Liver (tissue), 3 donors: ENCODE results near the gene WNT3A.

Experiments
- EGR1 ChIP-seq, 2 donors: IDR thresholded peaks; 2 replicates each; pipeline ENCODE4 v1.6.1; 2016 to 2018; ENCODE audit warnings: antibody characterized with exemption in 2 of 2, low read depth in 2 of 2
- HNF4A ChIP-seq, 2 donors: conservative IDR thresholded peaks; 2 replicates each; pipeline ENCODE4 v1.6.1; 2016; ENCODE audit warnings: antibody characterized with exemption in 2 of 2, mild to moderate bottlenecking in 2 of 2
- JUND ChIP-seq, 2 donors: IDR thresholded peaks; 2 replicates each; pipeline ENCODE4 v1.6.1; 2016; ENCODE audit warnings: antibody characterized with exemption in 2 of 2
- RAD21 ChIP-seq, 2 donors: IDR thresholded peaks; 2 replicates each; pipeline ENCODE4 v1.6.1; 2016; ENCODE audit warnings: antibody characterized with exemption in 2 of 2, mild to moderate bottlenecking in 2 of 2
- TAF1 ChIP-seq: conservative IDR thresholded peaks from 2 replicates; pipeline ENCODE4 v1.6.1; 2016; ENCODE audit warnings: antibody characterized with exemption, mild to moderate bottlenecking
- TF ChIP-seq, protein P1 (sequence below): IDR thresholded peaks from 2 replicates; pipeline ENCODE4 v1.6.1; 2016; ENCODE audit warnings: antibody characterized with exemption, mild to moderate bottlenecking
- TF ChIP-seq, protein P2 (sequence below): fragments of 150-350 bp; IDR thresholded peaks from 2 replicates; pipeline ENCODE4 v1.5.1; 2017; ENCODE audit warnings: improper control_type of control experiment, low read depth, low read length; ENCODE audit not compliant: missing input control
- TF ChIP-seq, protein P3 (sequence below): IDR thresholded peaks from 2 replicates; pipeline ENCODE4 v1.6.1; 2016; ENCODE audit warnings: antibody characterized with exemption
- donor health status: healthy.
- donor health status: healthy.

DNA sequence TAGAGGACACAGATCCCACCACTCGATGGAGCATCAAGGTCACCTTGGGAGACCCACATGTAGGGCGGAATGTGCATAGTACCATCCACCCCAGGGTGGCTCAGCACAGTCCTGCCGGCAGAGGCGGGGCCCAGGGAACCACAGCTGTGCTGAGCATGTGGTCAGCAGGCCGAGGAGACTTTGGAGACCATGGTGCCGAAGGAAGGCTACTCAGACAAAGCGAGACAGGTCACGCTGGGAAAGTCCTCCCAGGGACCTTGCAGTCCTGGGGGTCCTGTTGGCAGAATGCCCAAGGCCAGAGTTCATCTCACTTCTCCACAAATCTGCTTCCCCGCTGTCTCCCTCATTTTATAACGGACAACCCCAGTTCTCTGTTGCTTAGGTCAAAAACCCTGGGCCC is 22.5 kb downstream of the WNT3A start:
- no peak for TF ChIP-seq EGR1 (IDR thresholded peaks at IDR 0.05; ENCODE audit: low read depth in 2 of 2)
- TF ChIP-seq, protein P1, sequence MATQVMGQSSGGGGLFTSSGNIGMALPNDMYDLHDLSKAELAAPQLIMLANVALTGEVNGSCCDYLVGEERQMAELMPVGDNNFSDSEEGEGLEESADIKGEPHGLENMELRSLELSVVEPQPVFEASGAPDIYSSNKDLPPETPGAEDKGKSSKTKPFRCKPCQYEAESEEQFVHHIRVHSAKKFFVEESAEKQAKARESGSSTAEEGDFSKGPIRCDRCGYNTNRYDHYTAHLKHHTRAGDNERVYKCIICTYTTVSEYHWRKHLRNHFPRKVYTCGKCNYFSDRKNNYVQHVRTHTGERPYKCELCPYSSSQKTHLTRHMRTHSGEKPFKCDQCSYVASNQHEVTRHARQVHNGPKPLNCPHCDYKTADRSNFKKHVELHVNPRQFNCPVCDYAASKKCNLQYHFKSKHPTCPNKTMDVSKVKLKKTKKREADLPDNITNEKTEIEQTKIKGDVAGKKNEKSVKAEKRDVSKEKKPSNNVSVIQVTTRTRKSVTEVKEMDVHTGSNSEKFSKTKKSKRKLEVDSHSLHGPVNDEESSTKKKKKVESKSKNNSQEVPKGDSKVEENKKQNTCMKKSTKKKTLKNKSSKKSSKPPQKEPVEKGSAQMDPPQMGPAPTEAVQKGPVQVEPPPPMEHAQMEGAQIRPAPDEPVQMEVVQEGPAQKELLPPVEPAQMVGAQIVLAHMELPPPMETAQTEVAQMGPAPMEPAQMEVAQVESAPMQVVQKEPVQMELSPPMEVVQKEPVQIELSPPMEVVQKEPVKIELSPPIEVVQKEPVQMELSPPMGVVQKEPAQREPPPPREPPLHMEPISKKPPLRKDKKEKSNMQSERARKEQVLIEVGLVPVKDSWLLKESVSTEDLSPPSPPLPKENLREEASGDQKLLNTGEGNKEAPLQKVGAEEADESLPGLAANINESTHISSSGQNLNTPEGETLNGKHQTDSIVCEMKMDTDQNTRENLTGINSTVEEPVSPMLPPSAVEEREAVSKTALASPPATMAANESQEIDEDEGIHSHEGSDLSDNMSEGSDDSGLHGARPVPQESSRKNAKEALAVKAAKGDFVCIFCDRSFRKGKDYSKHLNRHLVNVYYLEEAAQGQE: no peak
- TF ChIP-seq, protein P2, sequence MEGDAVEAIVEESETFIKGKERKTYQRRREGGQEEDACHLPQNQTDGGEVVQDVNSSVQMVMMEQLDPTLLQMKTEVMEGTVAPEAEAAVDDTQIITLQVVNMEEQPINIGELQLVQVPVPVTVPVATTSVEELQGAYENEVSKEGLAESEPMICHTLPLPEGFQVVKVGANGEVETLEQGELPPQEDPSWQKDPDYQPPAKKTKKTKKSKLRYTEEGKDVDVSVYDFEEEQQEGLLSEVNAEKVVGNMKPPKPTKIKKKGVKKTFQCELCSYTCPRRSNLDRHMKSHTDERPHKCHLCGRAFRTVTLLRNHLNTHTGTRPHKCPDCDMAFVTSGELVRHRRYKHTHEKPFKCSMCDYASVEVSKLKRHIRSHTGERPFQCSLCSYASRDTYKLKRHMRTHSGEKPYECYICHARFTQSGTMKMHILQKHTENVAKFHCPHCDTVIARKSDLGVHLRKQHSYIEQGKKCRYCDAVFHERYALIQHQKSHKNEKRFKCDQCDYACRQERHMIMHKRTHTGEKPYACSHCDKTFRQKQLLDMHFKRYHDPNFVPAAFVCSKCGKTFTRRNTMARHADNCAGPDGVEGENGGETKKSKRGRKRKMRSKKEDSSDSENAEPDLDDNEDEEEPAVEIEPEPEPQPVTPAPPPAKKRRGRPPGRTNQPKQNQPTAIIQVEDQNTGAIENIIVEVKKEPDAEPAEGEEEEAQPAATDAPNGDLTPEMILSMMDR: no peak
- no peak for TF ChIP-seq TAF1
- no peak for TF ChIP-seq HNF4A (conservative IDR thresholded peaks at IDR 0.05)
- no peak for TF ChIP-seq RAD21 (IDR thresholded peaks at IDR 0.05)
- no peak for TF ChIP-seq JUND (IDR thresholded peaks at IDR 0.05)
- TF ChIP-seq, protein P3, sequence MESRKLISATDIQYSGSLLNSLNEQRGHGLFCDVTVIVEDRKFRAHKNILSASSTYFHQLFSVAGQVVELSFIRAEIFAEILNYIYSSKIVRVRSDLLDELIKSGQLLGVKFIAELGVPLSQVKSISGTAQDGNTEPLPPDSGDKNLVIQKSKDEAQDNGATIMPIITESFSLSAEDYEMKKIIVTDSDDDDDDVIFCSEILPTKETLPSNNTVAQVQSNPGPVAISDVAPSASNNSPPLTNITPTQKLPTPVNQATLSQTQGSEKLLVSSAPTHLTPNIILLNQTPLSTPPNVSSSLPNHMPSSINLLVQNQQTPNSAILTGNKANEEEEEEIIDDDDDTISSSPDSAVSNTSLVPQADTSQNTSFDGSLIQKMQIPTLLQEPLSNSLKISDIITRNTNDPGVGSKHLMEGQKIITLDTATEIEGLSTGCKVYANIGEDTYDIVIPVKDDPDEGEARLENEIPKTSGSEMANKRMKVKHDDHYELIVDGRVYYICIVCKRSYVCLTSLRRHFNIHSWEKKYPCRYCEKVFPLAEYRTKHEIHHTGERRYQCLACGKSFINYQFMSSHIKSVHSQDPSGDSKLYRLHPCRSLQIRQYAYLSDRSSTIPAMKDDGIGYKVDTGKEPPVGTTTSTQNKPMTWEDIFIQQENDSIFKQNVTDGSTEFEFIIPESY: no peak
